Ovary (tissue), 3 donors: ENCODE measurements around the gene PCYT2.

Source experiments
- CTCF ChIP-seq, 3 donors: fragments of 450-650 bp in 2 of 3; fragments of 200-600 bp in 1 of 3; IDR thresholded peaks; one replicate each; pipeline versions ENCODE4 v1.5.1 to v1.8.0; 2016 to 2022; ENCODE audit warnings: antibody characterized with exemption in 3 of 3, mild to moderate bottlenecking in 1 of 3
- EP300 ChIP-seq: sonication (generic); formaldehyde crosslinking; IDR thresholded peaks from one replicate; pipeline ENCODE4 v1.6.1; 2017; ENCODE audit warnings: antibody characterized with exemption
- donor health status: DM: no; HTN: no; CAD: no.

- no peak for TF ChIP-seq CTCF (IDR thresholded peaks at IDR 0.05)
- TF ChIP-seq EP300 = no peak
These were observed 20.0 kb downstream of the PCYT2 start for GRCh38 chr17:81891303-81891552.
